ENCODE results near the gene PITX2. TPM values are rescaled to one million over a fixed set of nuclear protein-coding genes. Genes with fewer than 3 reads are reported as not detected.
A peak's percentile ranks its signal among the peaks of the same experiment; 100 is the strongest.

The PITX2 gene
- total and polyA plus RNA-seq, 2 of the 8 experiments (the other 6 are each of a cell fraction or from before 2014, with no cell fraction given) = 0.09 to 0.67 TPM

GRCh38 chr4:110635163-110635865 is 12.4 kb upstream of the PITX2 start:
- no peak for FAIRE-seq
- CTCF ChIA-PET (ENCODE audit: partially characterized antibody) = interaction anchor here (0.5 to 2.9 kb wide), 3 partner anchors 11 to 324 kb away, joined by 3 to 17 read pairs (median 5); partner anchors contain the start of gene PITX2
- no peak overlapping the region for H3K27ac ChIP-seq (ENCODE audit: low read depth, low read length)

More at GRCh38 chr4:110635163-110635865, 12.4 kb upstream of the PITX2 start:
- H2AK5ac ChIP-seq (ENCODE audit: low read depth, low read length) = no peak overlapping the region
- no peaks in the 10 kb centered on the region; a peak in 1 of 8 replicates for H3K36me3 ChIP-seq (ENCODE audit: control insufficient read depth in 2 of 4, insufficient read depth in 4 of 4, low read length in 3 of 4)
- 15% methylated on average over 7 of the region's 7 CpGs; no CpG with 5 or more reads in 1 of the 2 experiments for WGBS, 2 experiments (ENCODE audit: extremely low coverage in 1 of 2, insufficient coverage in 1 of 2, insufficient read length in 1 of 2, insufficient replicate concordance in 2 of 2, low coverage in 1 of 2, low lambda C conversion rate in 2 of 2, missing lambda C conversion rate in 1 of 2)
- H3K79me1 ChIP-seq (ENCODE audit: low read depth, low read length) = no peaks in the 10 kb centered on the region; the same call in 1 of the 2 replicates
- H3K23ac ChIP-seq (ENCODE audit: insufficient read length) = no peak overlapping the region
- H2AFZ ChIP-seq (ENCODE audit: low read length) = no peak overlapping the region
- H3K4me2 ChIP-seq (ENCODE audit: insufficient read depth in 1 of 2, low read depth in 2 of 2, low read length in 2 of 2) = no peak overlapping the region; a peak in 1 of 4 replicates
- no peak overlapping the region for H3K56ac ChIP-seq (replicated peaks; ENCODE audit: insufficient read length, low read depth, low read length)
- H4K20me1 ChIP-seq (replicated peaks in 1 of 2; ENCODE audit: control insufficient read depth in 1 of 2, insufficient read depth in 2 of 2, low read length in 2 of 2) = peaks cover 3 to 18% of the 10 kb centered on the region in 2 experiments
- no peak for DNase-seq (ENCODE audit: low read depth in 1 of 2, low spot score in 2 of 2)
- peaks cover 4 to 32% (median 9%) of the 10 kb centered on the region in 4 experiments for H3K4me1 ChIP-seq (replicated peaks in 1 of 4; ENCODE audit: control insufficient read depth in 3 of 4, insufficient read depth in 4 of 4, low read length in 3 of 4)
- TF ChIP-seq BRCA1 (IDR thresholded peaks at IDR 0.05; ENCODE audit: low read depth, low read length) = no peak
- no peak for TF ChIP-seq CEBPB (IDR thresholded peaks at IDR 0.05; ENCODE audit: low read depth, low read length)
- TF ChIP-seq RNF2 (IDR thresholded peaks at IDR 0.05; ENCODE audit: borderline replicate concordance, low read depth, low read length, missing control alignments, poor library complexity, severe bottlenecking) = peak; percentile 91
- H3K23me2 ChIP-seq (ENCODE audit: low read depth, low read length) = peaks cover 29% of the 10 kb centered on the region
- H2BK5ac ChIP-seq (ENCODE audit: low read depth, low read length) = no peak overlapping the region
- peaks cover 61 to 99% (median 91%) of the 10 kb centered on the region in 4 experiments for H3K27me3 ChIP-seq (replicated peaks in 1 of 4; ENCODE audit: control insufficient read depth in 3 of 4, extremely low read depth in 1 of 4, insufficient read depth in 3 of 4, low read length in 3 of 4)
- H2BK12ac ChIP-seq (ENCODE audit: low read depth, low read length) = no peak overlapping the region
- H3K9me3 ChIP-seq (ENCODE audit: insufficient read depth in 2 of 2, low read depth in 1 of 2, low read length in 1 of 2) = no peaks in the 10 kb centered on the region
- H2BK120ac ChIP-seq (replicated peaks; ENCODE audit: low read depth, low read length) = no peak overlapping the region
- no peak overlapping the region for H4K91ac ChIP-seq (replicated peaks; ENCODE audit: insufficient read length, low read length)
- H2BK20ac ChIP-seq (ENCODE audit: low read length) = no peak overlapping the region
- no peaks in the 10 kb centered on the region for H3K79me2 ChIP-seq (ENCODE audit: control insufficient read depth in 1 of 2, insufficient read depth in 2 of 2, low read length in 2 of 2)
- no peak overlapping the region for H4K5ac ChIP-seq (ENCODE audit: insufficient read length, low read depth, low read length)
- no peak overlapping the region for H3K18ac ChIP-seq (ENCODE audit: extremely low read depth, low read length)
- no peak overlapping the region for H3K4ac ChIP-seq (replicated peaks; ENCODE audit: insufficient read length, low read depth, low read length)
- POLR2A ChIA-PET (ENCODE audit: partially characterized antibody) = interaction anchor here (2.4 to 2.5 kb wide), 2 partner anchors 12 to 20 kb away, joined by 7 to 12 read pairs; partner anchors contain the start of gene PITX2
- H4K8ac ChIP-seq (ENCODE audit: extremely low read depth, insufficient read depth, low read length) = no peak overlapping the region
- H3K9ac ChIP-seq (replicated peaks in 1 of 4; ENCODE audit: extremely low read depth in 1 of 4, low read depth in 3 of 4, low read length in 3 of 4) = no peak overlapping the region
- no peak overlapping the region for H2BK15ac ChIP-seq (ENCODE audit: low read length)
- no peak overlapping the region for H3K14ac ChIP-seq (ENCODE audit: insufficient read length)
- no peak overlapping the region for H3K4me3 ChIP-seq (ENCODE audit: extremely low read depth in 1 of 4, insufficient read depth in 2 of 4, low read depth in 3 of 4, low read length in 4 of 4)
